DMS114 treated with DMSO at 0.1 percent for 48 hours (cell line): ENCODE measurements around the gene RBM5.

ENCODE experiments used
- DNase-seq: peaks from one replicate; lab custom pipeline; 2025; ENCODE audit not compliant: unreplicated experiment; lab: John Stamatoyannopoulos, UW

RBM5 gene

GRCh38 chr3:50121072-50122032 lies 32.6 kb downstream of the RBM5 start:
- peak; percentile 60 for DNase-seq

GRCh38 chr3:50122071-50122470 lies 33.4 kb downstream of the RBM5 start:
- peak; percentile 13 for DNase-seq

- DNase-seq = no peak
These were observed 34.1 kb downstream of the RBM5 start for GRCh38 chr3:50122661-50123391.

- no peak for DNase-seq
These were observed 34.8 kb downstream of the RBM5 start for GRCh38 chr3:50123394-50124051.

- DNase-seq = no peak
These were observed 35.5 kb downstream of the RBM5 start for GRCh38 chr3:50124052-50124799.

- DNase-seq = no peak
These were observed 36.1 kb downstream of the RBM5 start for GRCh38 chr3:50124800-50125178.

GRCh38 chr3:50125541-50126286 lies 37.0 kb downstream of the RBM5 start:
- DNase-seq = no peak

GRCh38 chr3:50126287-50127211 lies 37.8 kb downstream of the RBM5 start:
- DNase-seq = no peak

GRCh38 chr3:50127251-50127691 lies 38.6 kb downstream of the RBM5 start:
- DNase-seq = no peak

- DNase-seq = no peak
These were observed 39.3 kb downstream of the RBM5 start for GRCh38 chr3:50128001-50128400.

GRCh38 chr3:50130436-50130835 lies 41.7 kb downstream of the RBM5 start:
- no peak for DNase-seq

- DNase-seq = no peak
These were observed 43.9 kb downstream of the RBM5 start for GRCh38 chr3:50132421-50133282.

GRCh38 chr3:50133283-50133615 lies 44.5 kb downstream of the RBM5 start:
- no peak for DNase-seq

GRCh38 chr3:50134367-50134766 lies 45.6 kb downstream of the RBM5 start:
- DNase-seq = no peak

GRCh38 chr3:50135964-50136363 lies 47.2 kb downstream of the RBM5 start:
- no peak for DNase-seq

GRCh38 chr3:50136714-50137405 lies 48.1 kb downstream of the RBM5 start:
- no peak for DNase-seq

GRCh38 chr3:50137531-50137930 lies 48.8 kb downstream of the RBM5 start:
- no peak for DNase-seq
